ENCODE measurements around the gene TNK2. TPM values are rescaled to one million over a fixed set of nuclear protein-coding genes. Genes with fewer than 3 reads are reported as not detected.
A peak's percentile ranks its signal among the peaks of the same experiment; 100 is the strongest.
"Not testable (repeated sequence)": the region's sequence is repeated elsewhere in the genome, so short reads cannot be mapped to it uniquely, and the experiment has no call there.

Gene TNK2
- total and polyA plus RNA-seq, 2 of the 13 experiments (the other 11 are each of a cell fraction or from before 2014, with no cell fraction given), result 4.6 to 5.8 TPM

DNA sequence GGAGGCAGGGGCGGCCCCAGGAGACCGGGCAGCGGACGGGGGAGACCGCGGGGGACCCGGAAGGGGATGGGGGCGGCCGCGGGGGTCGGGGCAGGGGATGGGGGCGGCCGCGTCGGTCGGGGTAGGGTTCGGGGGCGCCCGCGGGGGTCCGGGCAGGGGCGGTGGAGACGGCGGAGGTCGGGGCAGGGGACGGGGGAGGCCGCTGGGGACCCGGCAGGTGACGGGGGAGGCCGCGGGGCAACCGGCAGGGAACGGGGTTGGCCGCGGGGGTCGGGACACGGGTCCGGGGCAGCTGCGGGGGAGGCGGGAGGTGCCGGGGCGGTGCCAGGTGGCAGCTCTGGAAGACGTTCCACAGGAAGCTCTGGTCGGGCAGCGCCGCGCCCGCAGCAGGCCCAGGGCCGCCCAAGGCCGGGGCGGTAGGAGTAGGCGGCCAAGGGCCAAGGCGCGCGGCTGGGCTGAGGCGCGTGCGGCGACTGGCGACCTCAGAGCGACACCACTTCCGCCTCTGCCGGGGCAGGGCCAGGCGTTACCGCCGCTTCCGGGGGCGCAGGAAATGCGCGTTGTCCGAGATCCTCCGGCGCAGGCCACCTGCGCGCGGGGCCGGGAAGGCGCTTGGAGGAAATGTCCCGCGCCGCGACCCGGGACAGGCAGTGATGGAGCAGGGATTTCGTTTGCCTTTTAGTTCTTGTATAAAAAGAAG is 45.9 kb upstream of the TNK2 start (continued):
- TF ChIP-seq, protein P1, sequence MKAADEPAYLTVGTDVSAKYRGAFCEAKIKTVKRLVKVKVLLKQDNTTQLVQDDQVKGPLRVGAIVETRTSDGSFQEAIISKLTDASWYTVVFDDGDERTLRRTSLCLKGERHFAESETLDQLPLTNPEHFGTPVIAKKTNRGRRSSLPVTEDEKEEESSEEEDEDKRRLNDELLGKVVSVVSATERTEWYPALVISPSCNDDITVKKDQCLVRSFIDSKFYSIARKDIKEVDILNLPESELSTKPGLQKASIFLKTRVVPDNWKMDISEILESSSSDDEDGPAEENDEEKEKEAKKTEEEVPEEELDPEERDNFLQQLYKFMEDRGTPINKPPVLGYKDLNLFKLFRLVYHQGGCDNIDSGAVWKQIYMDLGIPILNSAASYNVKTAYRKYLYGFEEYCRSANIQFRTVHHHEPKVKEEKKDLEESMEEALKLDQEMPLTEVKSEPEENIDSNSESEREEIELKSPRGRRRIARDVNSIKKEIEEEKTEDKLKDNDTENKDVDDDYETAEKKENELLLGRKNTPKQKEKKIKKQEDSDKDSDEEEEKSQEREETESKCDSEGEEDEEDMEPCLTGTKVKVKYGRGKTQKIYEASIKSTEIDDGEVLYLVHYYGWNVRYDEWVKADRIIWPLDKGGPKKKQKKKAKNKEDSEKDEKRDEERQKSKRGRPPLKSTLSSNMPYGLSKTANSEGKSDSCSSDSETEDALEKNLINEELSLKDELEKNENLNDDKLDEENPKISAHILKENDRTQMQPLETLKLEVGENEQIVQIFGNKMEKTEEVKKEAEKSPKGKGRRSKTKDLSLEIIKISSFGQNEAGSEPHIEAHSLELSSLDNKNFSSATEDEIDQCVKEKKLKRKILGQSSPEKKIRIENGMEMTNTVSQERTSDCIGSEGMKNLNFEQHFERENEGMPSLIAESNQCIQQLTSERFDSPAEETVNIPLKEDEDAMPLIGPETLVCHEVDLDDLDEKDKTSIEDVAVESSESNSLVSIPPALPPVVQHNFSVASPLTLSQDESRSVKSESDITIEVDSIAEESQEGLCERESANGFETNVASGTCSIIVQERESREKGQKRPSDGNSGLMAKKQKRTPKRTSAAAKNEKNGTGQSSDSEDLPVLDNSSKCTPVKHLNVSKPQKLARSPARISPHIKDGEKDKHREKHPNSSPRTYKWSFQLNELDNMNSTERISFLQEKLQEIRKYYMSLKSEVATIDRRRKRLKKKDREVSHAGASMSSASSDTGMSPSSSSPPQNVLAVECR (CRISPR knock-in tag; IDR thresholded peaks at IDR 0.05; ENCODE audit: borderline replicate concordance), result peak; percentile 39; the same call in 1 of the 2 replicates
- not testable (repeated sequence) for TF ChIP-seq CREB1 (IDR thresholded peaks at IDR 0.05); CREM (CRISPR knock-in tag; IDR thresholded peaks at IDR 0.05)
- peak; percentile 63 for TF ChIP-seq CREB1 (CRISPR knock-in tag; IDR thresholded peaks at IDR 0.05)
- TF ChIP-seq ELF1 (CRISPR knock-in tag; IDR thresholded peaks at IDR 0.05), result peak; percentile 52
- TF ChIP-seq CREM (IDR thresholded peaks at IDR 0.05), result 0 out of 2 replicates have a peak, but pooled peaks have one; percentile 42
- TF ChIP-seq GABPA (IDR thresholded peaks at IDR 0.05; ENCODE audit: low read depth, low read length), result peak; percentile 62
- peak; percentile 74 for TF ChIP-seq GABPA (CRISPR knock-in tag; IDR thresholded peaks at IDR 0.05; ENCODE audit: low read depth)
- 0 out of 2 replicates have a peak, but pooled peaks have one; percentile 29 for TF ChIP-seq KAT8 (CRISPR knock-in tag; IDR thresholded peaks at IDR 0.05)
- peak; percentile 54 for TF ChIP-seq GATAD1 (CRISPR knock-in tag; IDR thresholded peaks at IDR 0.05)
- TF ChIP-seq MXI1 (IDR thresholded peaks at IDR 0.05; ENCODE audit: borderline replicate concordance, low read depth, low read length), result 0 out of 3 replicates have a peak, but pooled peaks have one; percentile 13
- peak; percentile 55; the same call in 1 of the 2 replicates for TF ChIP-seq ZFY (CRISPR knock-in tag; IDR thresholded peaks at IDR 0.05)
- peak; percentile 60; the same call in 1 of the 2 replicates for TF ChIP-seq ZFX (CRISPR knock-in tag; IDR thresholded peaks at IDR 0.05; ENCODE audit: low read depth)
- TF ChIP-seq POLR2A (IDR thresholded peaks at IDR 0.05; ENCODE audit: insufficient read depth in 1 of 2, low read depth in 2 of 2, low read length in 2 of 2), result peak in 1 of 2 experiments; percentile 47; a peak in 2 of 4 replicates

DNA sequence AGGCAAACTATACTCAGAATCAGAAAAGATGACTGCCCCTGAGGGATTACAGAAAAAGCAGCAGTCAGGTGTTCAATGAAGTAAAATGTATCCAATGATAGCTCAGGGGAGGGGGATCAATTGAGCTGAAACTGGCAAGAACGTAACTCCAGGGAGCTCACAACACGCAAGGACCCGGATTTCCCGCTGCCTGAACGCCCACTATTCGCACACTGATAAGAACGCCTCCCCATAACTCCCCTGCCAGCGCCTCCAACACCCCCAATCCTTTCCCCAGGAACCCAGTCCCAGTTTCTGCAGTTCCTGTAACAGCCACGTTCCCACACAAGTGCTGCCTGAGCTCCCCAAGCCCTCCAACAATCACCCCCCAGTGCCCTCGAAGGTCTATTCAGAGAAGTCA is 44.2 kb upstream of the TNK2 start:
- ATAC-seq; H3K4me3 ChIP-seq (replicated peaks in 1 of 3; ENCODE audit: insufficient read depth in 1 of 3, low read depth in 2 of 3, low read length in 3 of 3); intact Hi-C loops (cut with micrococcal nuclease; ENCODE audit: unreplicated experiment); BruUV-seq (replicated peaks); POLR2A ChIA-PET; DNase-seq (ENCODE audit: low spot score); H3K4me1 ChIP-seq (ENCODE audit: insufficient read depth, low read length); H3K79me2 ChIP-seq (ENCODE audit: insufficient read depth, low read length); FAIRE-seq; H3K36me3 ChIP-seq (replicated peaks in 1 of 2; ENCODE audit: control insufficient read depth in 1 of 2, insufficient read depth in 2 of 2, low read length in 2 of 2); H3K27ac ChIP-seq (ENCODE audit: extremely low read length, insufficient read depth, low read length); H3K9me3 ChIP-seq (ENCODE audit: low read length); H3K27me3 ChIP-seq (ENCODE audit: control insufficient read depth in 1 of 2, insufficient read depth in 2 of 2, low read length in 2 of 2); H4K20me1 ChIP-seq (ENCODE audit: insufficient read depth, low read length); H2AFZ ChIP-seq (ENCODE audit: low read length); CTCF ChIA-PET (ENCODE audit: low intra/inter-chr PET ratio, low total read pairs); H3K9ac ChIP-seq (ENCODE audit: insufficient read depth, low read depth, low read length): not testable (repeated sequence)
- WGBS (ENCODE audit: low lambda C conversion rate), result 57% methylated on average over 7 of the region's 10 CpGs
- in situ Hi-C loops (cut with HindIII; ENCODE audit: extremely low pct_ligation_motif_present, low pct_unique_long_range_greater_than_20kb), result loop anchor here (25.0 kb wide), 1 partner anchor 265 kb away; no protein-coding TSS in a partner anchor
- H3K4me2 ChIP-seq (ENCODE audit: low read depth, low read length), result peak overlapping the region; percentile 23; the same call in 1 of the 2 replicates
